Right lobe of liver (tissue), 6 donors: ENCODE results near the gene HSD17B11. TPM values are rescaled to one million over a fixed set of nuclear protein-coding genes. Genes with fewer than 3 reads are reported as not detected.

Experiments
- ATAC-seq, 4 donors: fragments of 200-7000 bp; cut with Tn5 transposase; one replicate each; pipeline ENCODE4 v1.9.1; 2020; ENCODE audit warnings: mild to moderate bottlenecking in 4 of 4, moderate library complexity in 4 of 4
- DNase-seq, 3 donors: peaks; one replicate each; pipeline ENCODE4 v3.0.0-alpha.2; 2020
- H3K27ac ChIP-seq, 3 donors: fragments of 200-600 bp; one replicate each; pipeline ENCODE4 v1.8.0; 2022
- H3K27me3 ChIP-seq, 2 donors: fragments of 200-600 bp; one replicate each; pipeline ENCODE4 v1.8.0; 2022
- H3K36me3 ChIP-seq, 4 donors: fragments of 200-600 bp; sonication (generic) in 1 of 4; one replicate each; pipeline versions ENCODE4 v1.5.1 to v1.8.0; 2017 to 2022; ENCODE audit warnings: control low read depth in 1 of 4
- H3K4me1 ChIP-seq, 4 donors: fragments of 200-600 bp; sonication (generic) in 1 of 4; one replicate each; pipeline versions ENCODE4 v1.5.1 to v1.8.0; 2017 to 2022; ENCODE audit warnings: control low read depth in 1 of 4
- H3K4me3 ChIP-seq, 3 donors: fragments of 200-600 bp; one replicate each; pipeline ENCODE4 v1.8.0; 2022
- H3K9me3 ChIP-seq, 4 donors: fragments of 200-600 bp; sonication (generic) in 1 of 4; one replicate each; pipeline versions ENCODE4 v1.5.1 to v1.8.0; 2017 to 2022; ENCODE audit warnings: control low read depth in 1 of 4
- POLR2A ChIP-seq: fragments of 450-650 bp; IDR thresholded peaks from one replicate; pipeline ENCODE4 v1.6.1; 2017; ENCODE audit warnings: antibody characterized with exemption, mild to moderate bottlenecking
- WGBS: methylation state at CpG from one replicate; pipeline ENCODE4 v1.1.6; 2018; ENCODE audit warnings: low coverage, low lambda C conversion rate; ENCODE audit not compliant: insufficient coverage; ENCODE audit errors: missing lambda C conversion rate; 5-methylcytosine and 5-hydroxymethylcytosine counted together
- intact Hi-C, 2 donors: fragments of 100-400 bp; cut with DNase I; formaldehyde crosslinking; loops; one replicate each; pipeline versions ENCODE4 v1.11.2 to v1.14.1; 2022
- long read RNA-seq: library from polyadenylated mRNA; unstranded; transcript quantifications from one replicate; pipeline ENCODE4 v2.0.0, GENCODE V29; 2019
- total RNA-seq, 6 experiments: library from RNA; depleted of rRNA in 2 of 6; stranded (reverse); fragments of >200 nt in 2 of 6; fragmentation: NEBNext Ultra II Directional in 3 of 6; extraction: Animal tissue kit (Norgen Biotek cat#: 25700) in 3 of 6; gene quantifications; one replicate each; pipeline versions ENCODE4 v1.1.0 to v1.2.4, GENCODE V29; 2016 to 2023
- TF ChIP-seq, protein P1 (sequence below), 4 donors: fragments of 200-600 bp in 3 of 4; fragments of 450-650 bp in 1 of 4; IDR thresholded peaks; one replicate each; pipeline versions ENCODE4 v1.5.1 to v1.8.0; 2016 to 2022; ENCODE audit warnings: antibody characterized with exemption in 4 of 4, mild to moderate bottlenecking in 2 of 4
- donor health status: DM: no; HTN: yes; CAD: no.
- donor health status: DM: no; HTN: no; CAD: no.
- donor health status: DM: no; HTN: no; CAD: no.
- donor health status: DM: no; HTN: yes; CAD: no.
- donor health status: DM: no; HTN: yes; CAD: no.

HSD17B11 gene, protein sequence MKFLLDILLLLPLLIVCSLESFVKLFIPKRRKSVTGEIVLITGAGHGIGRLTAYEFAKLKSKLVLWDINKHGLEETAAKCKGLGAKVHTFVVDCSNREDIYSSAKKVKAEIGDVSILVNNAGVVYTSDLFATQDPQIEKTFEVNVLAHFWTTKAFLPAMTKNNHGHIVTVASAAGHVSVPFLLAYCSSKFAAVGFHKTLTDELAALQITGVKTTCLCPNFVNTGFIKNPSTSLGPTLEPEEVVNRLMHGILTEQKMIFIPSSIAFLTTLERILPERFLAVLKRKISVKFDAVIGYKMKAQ
- total RNA-seq: 100 to 1,000 TPM in 5 of 6 experiments, 10 to 100 TPM in 1; 36.1 to 170 (median 127) TPM
- long read RNA-seq, transcript HSD17B11-201 (7 exons, 1,885 nt): major isoform, 82 of 85 reads
- long read RNA-seq, partial matches to known transcripts: 1 of 85 reads
- long read RNA-seq, other reads (novel, unspliced or antisense): 1 of 85 reads

DNA sequence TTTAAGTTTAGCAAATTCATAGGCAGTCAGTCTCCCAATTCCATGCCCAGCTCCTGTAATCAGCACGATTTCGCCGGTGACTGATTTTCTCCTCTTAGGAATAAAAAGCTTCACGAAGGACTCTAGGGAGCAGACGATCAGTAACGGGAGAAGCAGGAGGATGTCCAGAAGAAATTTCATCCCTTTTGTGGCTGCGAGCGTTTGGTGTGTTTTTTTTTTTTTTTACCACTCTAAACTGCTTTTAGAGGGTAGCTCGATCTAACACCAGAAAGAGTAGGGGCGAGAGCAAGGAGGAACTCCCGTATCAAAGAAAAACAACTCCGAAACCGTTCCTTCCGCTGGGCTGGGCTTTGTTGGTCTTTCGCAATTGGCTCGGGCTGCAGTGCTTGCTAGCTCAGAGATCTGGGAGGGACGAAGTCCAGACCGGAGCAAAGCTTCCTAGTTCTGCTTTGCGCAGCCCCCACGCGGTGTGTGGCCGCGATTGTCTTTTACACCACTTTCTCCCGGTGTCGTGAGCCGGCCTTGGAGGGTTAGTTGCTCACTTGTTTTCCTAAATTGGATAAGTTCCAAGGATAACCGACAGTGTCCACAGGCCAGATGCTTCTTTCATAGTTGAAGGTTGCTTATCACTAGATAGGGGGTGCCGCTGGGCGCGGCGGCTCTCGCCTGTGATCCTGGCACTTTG lies at the start of gene HSD17B11:
Gene HSD17B11 (minus strand): TSS at position 298 of the 685 bp plus-strand sequence. CDS start 118 bp downstream, at position 180.
- DNase-seq (peak; percentile 91 to 96 (median 96)), ATAC-seq (peak; percentile 92 to 98 (median 96))
- H3K4me3 ChIP-seq: peak within 1 kb of the TSS; percentile 52 to 78 (median 53)
- TF ChIP-seq, protein P1, sequence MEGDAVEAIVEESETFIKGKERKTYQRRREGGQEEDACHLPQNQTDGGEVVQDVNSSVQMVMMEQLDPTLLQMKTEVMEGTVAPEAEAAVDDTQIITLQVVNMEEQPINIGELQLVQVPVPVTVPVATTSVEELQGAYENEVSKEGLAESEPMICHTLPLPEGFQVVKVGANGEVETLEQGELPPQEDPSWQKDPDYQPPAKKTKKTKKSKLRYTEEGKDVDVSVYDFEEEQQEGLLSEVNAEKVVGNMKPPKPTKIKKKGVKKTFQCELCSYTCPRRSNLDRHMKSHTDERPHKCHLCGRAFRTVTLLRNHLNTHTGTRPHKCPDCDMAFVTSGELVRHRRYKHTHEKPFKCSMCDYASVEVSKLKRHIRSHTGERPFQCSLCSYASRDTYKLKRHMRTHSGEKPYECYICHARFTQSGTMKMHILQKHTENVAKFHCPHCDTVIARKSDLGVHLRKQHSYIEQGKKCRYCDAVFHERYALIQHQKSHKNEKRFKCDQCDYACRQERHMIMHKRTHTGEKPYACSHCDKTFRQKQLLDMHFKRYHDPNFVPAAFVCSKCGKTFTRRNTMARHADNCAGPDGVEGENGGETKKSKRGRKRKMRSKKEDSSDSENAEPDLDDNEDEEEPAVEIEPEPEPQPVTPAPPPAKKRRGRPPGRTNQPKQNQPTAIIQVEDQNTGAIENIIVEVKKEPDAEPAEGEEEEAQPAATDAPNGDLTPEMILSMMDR (IDR thresholded peaks at IDR 0.05): peak in 1 of 4 donors; percentile 30
- TF ChIP-seq POLR2A: peak; percentile 78
- no peaks in the 10 kb centered on the region for H3K9me3 ChIP-seq
- H3K36me3 ChIP-seq: no peaks in the 10 kb centered on the region
- H3K4me1 ChIP-seq: peaks cover 0 to 32% (median 2%) of the 10 kb centered on the region in 4 donors
- no peaks in the 10 kb centered on the region for H3K27me3 ChIP-seq
- WGBS: 0% methylated on average over 31 of the region's 32 CpGs
- H3K27ac ChIP-seq: peak within 1 kb of the TSS; percentile 89 to 92 (median 91)
- intact Hi-C loops: no loop called here

DNA sequence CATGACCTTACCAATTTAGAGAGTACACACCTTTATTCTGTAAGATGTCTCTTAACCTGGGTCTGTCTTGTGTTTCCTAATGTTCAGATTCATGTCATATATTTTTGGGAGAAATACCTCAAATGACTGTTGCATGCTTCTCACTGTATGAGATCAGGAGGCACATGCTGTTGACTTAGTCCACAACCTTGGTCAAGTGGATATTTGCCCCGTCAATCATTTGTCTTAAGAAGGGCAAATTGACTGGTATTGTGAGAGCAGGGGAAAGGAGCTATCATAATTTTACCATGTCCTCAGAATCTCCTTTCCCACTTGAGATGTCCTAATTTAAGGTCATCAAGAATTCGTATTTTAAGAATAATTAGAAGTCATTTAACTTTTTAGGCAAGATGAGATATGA lies 42.4 kb upstream of the HSD17B11 start:
- TF ChIP-seq POLR2A: no peak
- TF ChIP-seq, protein P1 (IDR thresholded peaks at IDR 0.05): no peak
- H3K36me3 ChIP-seq: peaks cover 0 to 17% (median 0%) of the 10 kb centered on the region in 4 donors
- no peak for ATAC-seq
- WGBS: 90% methylated on average over 2 of the region's 2 CpGs
- H3K9me3 ChIP-seq: no peaks in the 10 kb centered on the region
- H3K4me3 ChIP-seq: no peak overlapping the region
- no peaks in the 10 kb centered on the region for H3K27me3 ChIP-seq
- H3K27ac ChIP-seq: no peak overlapping the region
- intact Hi-C loops: no loop called here
- H3K4me1 ChIP-seq: peaks cover 0 to 12% (median 0%) of the 10 kb centered on the region in 4 donors
- DNase-seq: no peak

DNA sequence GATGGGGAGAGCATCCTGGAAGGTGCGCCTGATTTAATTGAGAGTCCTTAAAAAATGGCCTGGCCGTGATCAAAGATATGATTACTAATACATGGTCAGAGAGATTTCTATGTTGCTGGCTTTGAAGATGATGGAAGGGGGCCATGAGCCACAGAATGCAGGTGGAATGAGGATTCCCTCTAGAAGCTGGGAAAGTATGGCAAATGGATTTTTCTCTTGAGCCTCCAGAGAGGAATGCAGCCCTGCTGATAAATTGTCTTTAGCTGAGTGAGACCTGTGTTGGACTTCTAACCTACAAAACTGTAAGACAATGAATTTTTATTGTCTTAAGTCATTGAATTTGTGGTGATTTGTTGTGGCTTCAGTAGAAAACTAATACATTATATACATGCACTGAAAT lies 39.0 kb upstream of the HSD17B11 start:
- ATAC-seq (no peak), DNase-seq (no peak)
- H3K9me3 ChIP-seq: no peaks in the 10 kb centered on the region
- 94% methylated on average over 2 of the region's 2 CpGs for WGBS
- H3K27ac ChIP-seq: no peak overlapping the region
- intact Hi-C loops: no loop called here
- TF ChIP-seq, protein P1 (IDR thresholded peaks at IDR 0.05): no peak
- TF ChIP-seq POLR2A: no peak
- no peak overlapping the region for H3K4me3 ChIP-seq
- H3K4me1 ChIP-seq: peaks cover 0 to 12% (median 0%) of the 10 kb centered on the region in 4 donors
- H3K36me3 ChIP-seq: no peaks in the 10 kb centered on the region
- H3K27me3 ChIP-seq: no peaks in the 10 kb centered on the region

DNA sequence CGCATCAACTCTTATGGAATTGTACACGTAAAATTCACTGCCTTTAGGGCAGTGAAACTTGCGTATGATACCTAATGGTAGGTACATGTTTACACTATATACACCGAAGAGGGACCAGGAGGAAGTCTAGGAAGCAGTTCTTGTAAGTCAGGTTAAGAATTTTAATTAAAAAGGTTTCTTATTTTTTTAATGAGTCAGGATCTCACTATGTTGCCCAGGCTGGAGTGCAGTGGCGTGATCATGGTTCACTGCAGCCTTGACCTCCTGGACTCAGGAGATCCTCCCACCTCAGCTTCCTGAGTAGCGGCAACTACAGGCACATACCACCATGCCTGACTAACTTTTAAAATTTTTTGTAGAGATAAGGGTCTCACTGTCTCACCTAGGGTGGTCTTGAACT lies 38.0 kb upstream of the HSD17B11 start:
- H3K27me3 ChIP-seq: no peaks in the 10 kb centered on the region
- no peaks in the 10 kb centered on the region for H3K36me3 ChIP-seq
- intact Hi-C loops: no loop called here
- H3K27ac ChIP-seq: peak overlapping the region in 1 of 3 donors; percentile 5
- H3K4me3 ChIP-seq: no peak overlapping the region
- ATAC-seq (peak in 1 of 4 donors; percentile 64), DNase-seq (no peak)
- no peak for TF ChIP-seq POLR2A
- TF ChIP-seq, protein P1 (IDR thresholded peaks at IDR 0.05): no peak
- H3K4me1 ChIP-seq: peaks cover 0 to 12% (median 3%) of the 10 kb centered on the region in 4 donors
- WGBS: 100% methylated on average over 4 of the region's 6 CpGs
- no peaks in the 10 kb centered on the region for H3K9me3 ChIP-seq
